SK-N-SH (cell line): ENCODE results near the gene C1QL4. TPM values are rescaled to one million over a fixed set of nuclear protein-coding genes. Genes with fewer than 3 reads are reported as not detected.

ENCODE experiments used
- CTCF ChIA-PET: fragments of 300-600, 350-600 bp; formaldehyde crosslinking; extraction: SDS; loops from one replicate; lab custom pipeline; 2021; lab: Yijun Ruan, JAX
- POLR2A ChIA-PET: fragments of 350-600 bp; sonication (Branson Sonifier 250); formaldehyde crosslinking; extraction: SDS; loops from one replicate; lab custom pipeline; 2020; ENCODE audit warnings: antibody characterized with exemption, inconsistent platforms; lab: Yijun Ruan, JAX
- DNase-seq: peaks from one replicate; pipeline ENCODE4 v3.0.0; 2012
- H2AFZ ChIP-seq: fragments of 200-600 bp; sonication (generic); 2 replicates; pipeline ENCODE4 v1.8.1; 2016; ENCODE audit warnings: antibody characterized with exemption, mild to moderate bottlenecking, low read depth
- H3F3A ChIP-seq: fragments of 200-600 bp; sonication (generic); replicated peaks from 2 replicates; pipeline ENCODE3; 2016; ENCODE audit warnings: antibody characterized with exemption, mild to moderate bottlenecking; ENCODE audit not compliant: insufficient read depth
- H3K27ac ChIP-seq, 2 experiments: fragments of 200-500 bp in 1 of 2; fragments of 200-600 bp in 1 of 2; sonication (Bioruptor generic) in 1 of 2; sonication (generic), shearing (Covaris generic) in 1 of 2; 2 replicates each; pipeline versions ENCODE4 v1.5.1 to v1.6.1; 2014 to 2016; ENCODE audit warnings: low read depth in 2 of 2, inconsistent platforms in 1 of 2, low read length in 1 of 2, mild to moderate bottlenecking in 1 of 2, mixed read lengths in 1 of 2
- H3K27me3 ChIP-seq: fragments of 200-600 bp; sonication (generic), shearing (Covaris generic); 2 replicates; pipeline ENCODE4 v1.6.1; 2016; ENCODE audit warnings: mixed run types; ENCODE audit not compliant: insufficient read depth
- H3K36me3 ChIP-seq, 2 experiments: fragments of 200-500 bp in 1 of 2; fragments of 200-600 bp in 1 of 2; sonication (Bioruptor generic) in 1 of 2; sonication (generic) in 1 of 2; replicated peaks in 1 of 2; 2 replicates each; pipeline versions ENCODE3 to v1.5.1; 2014 to 2016; ENCODE audit warnings: low read length in 1 of 2, mild to moderate bottlenecking in 1 of 2; ENCODE audit not compliant: insufficient read depth in 2 of 2, control insufficient read depth in 1 of 2
- H3K4me1 ChIP-seq, 2 experiments: fragments of 200-500 bp in 1 of 2; fragments of 200-600 bp in 1 of 2; sonication (Bioruptor generic) in 1 of 2; sonication (generic), shearing (Covaris generic) in 1 of 2; 2 replicates each; pipeline versions ENCODE4 v1.5.1 to v1.6.1; 2014 to 2016; ENCODE audit warnings: low read depth in 1 of 2, low read length in 1 of 2, mixed run types in 1 of 2; ENCODE audit not compliant: insufficient read depth in 2 of 2, control insufficient read depth in 1 of 2
- H3K4me2 ChIP-seq: fragments of 200-600 bp; sonication (generic), shearing (Covaris generic); 2 replicates; pipeline ENCODE4 v1.6.1; 2017; ENCODE audit warnings: mixed run types
- H3K4me3 ChIP-seq, 2 experiments: fragments of 200-500 bp in 1 of 2; fragments of 200-600 bp in 1 of 2; sonication (Bioruptor generic) in 1 of 2; sonication (generic), shearing (Covaris generic) in 1 of 2; 2 replicates each; pipeline versions ENCODE4 v1.5.1 to v1.8.1; 2014 to 2016; ENCODE audit warnings: low read depth in 2 of 2, inconsistent platforms in 1 of 2, low read length in 1 of 2, mild to moderate bottlenecking in 1 of 2, mixed read lengths in 1 of 2, moderate library complexity in 1 of 2
- H3K79me2 ChIP-seq: fragments of 200-600 bp; sonication (generic); 2 replicates; pipeline ENCODE4 v1.8.1; 2017; ENCODE audit warnings: mild to moderate bottlenecking; ENCODE audit not compliant: insufficient read depth
- H3K9ac ChIP-seq: fragments of 200-600 bp; sonication (generic); 2 replicates; pipeline ENCODE4 v1.6.1; 2017; ENCODE audit warnings: mixed run types
- H3K9me2 ChIP-seq: fragments of 200-600 bp; sonication (generic); 2 replicates; pipeline ENCODE4 v1.6.1; 2017; ENCODE audit warnings: mixed run types
- H3K9me3 ChIP-seq: fragments of 200-600 bp; sonication (generic); 2 replicates; pipeline ENCODE4 v1.6.1; 2017; ENCODE audit warnings: mixed run types, mild to moderate bottlenecking, moderate library complexity
- H4K20me1 ChIP-seq: fragments of 200-600 bp; sonication (generic); 2 replicates; pipeline ENCODE4 v1.6.1; 2017; ENCODE audit warnings: mild to moderate bottlenecking, mixed run types; ENCODE audit not compliant: insufficient read depth
- CHD2 ChIP-seq: fragments of 150-350 bp; IDR thresholded peaks from 2 replicates; pipeline ENCODE4 v1.6.1; 2018; ENCODE audit warnings: low read length; ENCODE audit not compliant: partially characterized antibody
- GATA2 ChIP-seq: sonication (generic); formaldehyde crosslinking; IDR thresholded peaks from 2 replicates; pipeline ENCODE4 v1.5.0; 2020; ENCODE audit warnings: mild to moderate bottlenecking, missing genetic modification reagents
- JUND ChIP-seq: IDR thresholded peaks from 2 replicates; pipeline ENCODE4 v1.4.0; 2012
- MAX ChIP-seq: IDR thresholded peaks from 2 replicates; pipeline ENCODE4 v1.4.0; 2012; ENCODE audit warnings: low read depth
- MEF2A ChIP-seq: IDR thresholded peaks from 2 replicates; pipeline ENCODE4 v1.4.0; 2012; ENCODE audit warnings: low read depth, borderline replicate concordance
- NFIC ChIP-seq: IDR thresholded peaks from 2 replicates; pipeline ENCODE4 v1.4.0; 2012; ENCODE audit warnings: borderline replicate concordance
- NRF1 ChIP-seq: IDR thresholded peaks from 2 replicates; pipeline ENCODE4 v1.6.1; 2012; ENCODE audit warnings: low read depth, mild to moderate bottlenecking, low read length
- POLR2AphosphoS5 ChIP-seq: IDR thresholded peaks from 2 replicates; pipeline ENCODE4 v1.6.1; 2012; ENCODE audit warnings: low read depth, low read length
- RCOR1 ChIP-seq: fragments of 150-350 bp; IDR thresholded peaks from 2 replicates; pipeline ENCODE4 v1.6.1; 2017; ENCODE audit warnings: antibody characterized with exemption, low read length
- RFX5 ChIP-seq: IDR thresholded peaks from 2 replicates; pipeline ENCODE4 v1.6.1; 2012; ENCODE audit warnings: mild to moderate bottlenecking, improper control_type of control experiment, low read length
- SMC3 ChIP-seq: IDR thresholded peaks from 2 replicates; pipeline ENCODE4 v1.6.1; 2012; ENCODE audit warnings: low read depth, low read length, improper control_type of control experiment
- USF2 ChIP-seq: fragments of 150-350 bp; IDR thresholded peaks from 2 replicates; pipeline ENCODE4 v1.6.1; 2017; ENCODE audit warnings: antibody characterized with exemption, low read length, low read depth, borderline replicate concordance
- YY1 ChIP-seq: IDR thresholded peaks from 2 replicates; pipeline ENCODE4 v1.4.0; 2012; ENCODE audit warnings: low read depth, mild to moderate bottlenecking
- WGBS: methylation state at CpG from one replicate; pipeline ENCODE4 v1.1.6; 2017; ENCODE audit warnings: low lambda C conversion rate; 5-methylcytosine and 5-hydroxymethylcytosine counted together
- polyA plus RNA-seq, 3 experiments: library from polyadenylated mRNA; depleted of rRNA; stranded (reverse); fragments of >200 nt; gene quantifications; 2 replicates each; pipeline ENCODE4 v1.2.3, GENCODE V29; 2012
- TF ChIP-seq, protein P1 (sequence below): fragments of 200-600 bp; sonication (generic); IDR thresholded peaks from 2 replicates; pipeline ENCODE4 v1.6.1; 2017; ENCODE audit warnings: antibody characterized with exemption, mild to moderate bottlenecking, moderate library complexity
- TF ChIP-seq, protein P2 (sequence below): IDR thresholded peaks from 2 replicates; pipeline ENCODE4 v1.4.0; 2012; ENCODE audit warnings: low read depth, borderline replicate concordance

The C1QL4 gene
- polyA plus RNA-seq, 1 of the 3 experiments (the other 2 are of a cell fraction) = 14.6 TPM

GRCh38 chr12:49287876-49288275 lies 49.1 kb downstream of the C1QL4 start:
- no peak for DNase-seq
- H3K9me3 ChIP-seq = no peaks in the 10 kb centered on the region

GRCh38 chr12:49284672-49285071 lies 52.3 kb downstream of the C1QL4 start:
- Histone ChIP-seq H3K4me2 (no peak overlapping the region), H3K9me3 (no peaks in the 10 kb centered on the region), H3K36me3 (no peaks in the 10 kb centered on the region), H3K27ac (no peak overlapping the region), H3K79me2 (no peaks in the 10 kb centered on the region), H4K20me1 (no peaks in the 10 kb centered on the region), H3F3A (no peaks in the 10 kb centered on the region), H3K4me3 (no peak overlapping the region), H3K9me2 (no peaks in the 10 kb centered on the region), H3K9ac (no peak overlapping the region), H3K27me3 (no peaks in the 10 kb centered on the region), H3K4me1 (peaks cover 0 to 8% of the 10 kb centered on the region in 2 experiments; a peak in 1 of 4 replicates), H2AFZ (no peak overlapping the region)
- DNase-seq = no peak
- POLR2A ChIA-PET = no interaction called here
- TF ChIP-seq JUND = no peak
- no peak for TF ChIP-seq MEF2A
- no peak for TF ChIP-seq NFIC
- TF ChIP-seq MAX = no peak
- TF ChIP-seq RFX5 = no peak
- TF ChIP-seq, protein P1, sequence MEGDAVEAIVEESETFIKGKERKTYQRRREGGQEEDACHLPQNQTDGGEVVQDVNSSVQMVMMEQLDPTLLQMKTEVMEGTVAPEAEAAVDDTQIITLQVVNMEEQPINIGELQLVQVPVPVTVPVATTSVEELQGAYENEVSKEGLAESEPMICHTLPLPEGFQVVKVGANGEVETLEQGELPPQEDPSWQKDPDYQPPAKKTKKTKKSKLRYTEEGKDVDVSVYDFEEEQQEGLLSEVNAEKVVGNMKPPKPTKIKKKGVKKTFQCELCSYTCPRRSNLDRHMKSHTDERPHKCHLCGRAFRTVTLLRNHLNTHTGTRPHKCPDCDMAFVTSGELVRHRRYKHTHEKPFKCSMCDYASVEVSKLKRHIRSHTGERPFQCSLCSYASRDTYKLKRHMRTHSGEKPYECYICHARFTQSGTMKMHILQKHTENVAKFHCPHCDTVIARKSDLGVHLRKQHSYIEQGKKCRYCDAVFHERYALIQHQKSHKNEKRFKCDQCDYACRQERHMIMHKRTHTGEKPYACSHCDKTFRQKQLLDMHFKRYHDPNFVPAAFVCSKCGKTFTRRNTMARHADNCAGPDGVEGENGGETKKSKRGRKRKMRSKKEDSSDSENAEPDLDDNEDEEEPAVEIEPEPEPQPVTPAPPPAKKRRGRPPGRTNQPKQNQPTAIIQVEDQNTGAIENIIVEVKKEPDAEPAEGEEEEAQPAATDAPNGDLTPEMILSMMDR = no peak
- TF ChIP-seq RCOR1 = no peak
- TF ChIP-seq YY1 = no peak
- TF ChIP-seq CHD2 = no peak
- TF ChIP-seq, protein P2, sequence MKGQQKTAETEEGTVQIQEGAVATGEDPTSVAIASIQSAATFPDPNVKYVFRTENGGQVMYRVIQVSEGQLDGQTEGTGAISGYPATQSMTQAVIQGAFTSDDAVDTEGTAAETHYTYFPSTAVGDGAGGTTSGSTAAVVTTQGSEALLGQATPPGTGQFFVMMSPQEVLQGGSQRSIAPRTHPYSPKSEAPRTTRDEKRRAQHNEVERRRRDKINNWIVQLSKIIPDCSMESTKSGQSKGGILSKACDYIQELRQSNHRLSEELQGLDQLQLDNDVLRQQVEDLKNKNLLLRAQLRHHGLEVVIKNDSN = no peak
- TF ChIP-seq POLR2AphosphoS5 = no peak
- no peak for TF ChIP-seq USF2
- TF ChIP-seq GATA2 (CRISPR knock-in tag) = no peak
- no peak for TF ChIP-seq NRF1
- TF ChIP-seq SMC3 = no peak
- WGBS = 82% methylated on average over 4 of the region's 4 CpGs
- CTCF ChIA-PET = interaction anchor here (0.6 to 29.6 kb wide), 6 partner anchors 22 to 230 kb away, joined by 3 to 658 read pairs (median 4); partner anchors contain the start of genes C1QL4 and DNAJC22

More at GRCh38 chr12:49287876-49288275, 49.1 kb downstream of the C1QL4 start:
- Histone ChIP-seq H3K9me2 (no peaks in the 10 kb centered on the region), H3K79me2 (no peaks in the 10 kb centered on the region), H3K4me1 (peaks cover under 1 to 12% of the 10 kb centered on the region in 2 experiments; a peak in 2 of 4 replicates), H4K20me1 (no peaks in the 10 kb centered on the region), H3K36me3 (no peaks in the 10 kb centered on the region), H3F3A (no peaks in the 10 kb centered on the region), H3K9ac (no peak overlapping the region), H2AFZ (no peak overlapping the region), H3K4me2 (no peak overlapping the region), H3K4me3 (no peak overlapping the region), H3K27ac (no peak overlapping the region), H3K27me3 (no peaks in the 10 kb centered on the region)
- TF ChIP-seq SMC3 (no peak), POLR2AphosphoS5 (no peak)
- 42% methylated on average over 6 of the region's 6 CpGs for WGBS
- ChIA-PET POLR2A (no interaction called here), CTCF (interaction anchor here (0.7 to 29.6 kb wide), 18 partner anchors 11 to 276 kb away, joined by 3 to 658 read pairs (median 4); partner anchors contain the start of genes C1QL4, DNAJC22 and TROAP)
